RWPE1 (cell line): ENCODE measurements around the gene USP9X.

Experiments used
- CTCF ChIA-PET: fragments of 350-600 bp; sonication (Branson Sonifier 250); formaldehyde crosslinking; extraction: SDS; loops from one replicate; lab custom pipeline; 2021; lab: Yijun Ruan, JAX
- POLR2A ChIA-PET: fragments of 400-600 bp; formaldehyde crosslinking; extraction: SDS; loops from one replicate; lab custom pipeline; 2020; ENCODE audit warnings: antibody characterized with exemption; ENCODE audit not compliant: low non-redundant PET; lab: Yijun Ruan, JAX
- DNase-seq: peaks from one replicate; pipeline ENCODE4 v3.0.0; 2012; ENCODE audit warnings: low spot score
- H3K27ac ChIP-seq: fragments of 450-650 bp; 2 replicates; pipeline ENCODE4 v1.5.1; 2017
- CTCF ChIP-seq: fragments of 450-650 bp; conservative IDR thresholded peaks from 2 replicates; pipeline ENCODE4 v1.5.1; 2017; ENCODE audit warnings: low read depth, mild to moderate bottlenecking

Gene USP9X

GRCh38 chrX:41245641-41246040 is 160.4 kb downstream of the USP9X start:
- no peak for TF ChIP-seq CTCF
- CTCF ChIA-PET = interaction anchor here (0.7 kb wide), 1 partner anchor 704 kb away, joined by 3 read pairs; no protein-coding TSS in a partner anchor
- DNase-seq = no peak
- POLR2A ChIA-PET = no interaction called here
- no peak overlapping the region for H3K27ac ChIP-seq

- POLR2A ChIA-PET = no interaction called here
- TF ChIP-seq CTCF = no peak
- CTCF ChIA-PET = no interaction called here
- no peak for DNase-seq
- H3K27ac ChIP-seq = no peak overlapping the region
These were observed 165.6 kb downstream of the USP9X start for GRCh38 chrX:41250867-41251266.

- TF ChIP-seq CTCF = no peak
- POLR2A ChIA-PET = no interaction called here
- no peak overlapping the region for H3K27ac ChIP-seq
- DNase-seq = no peak
- CTCF ChIA-PET = no interaction called here
These were observed 172.6 kb downstream of the USP9X start for GRCh38 chrX:41257801-41258200.

- ChIA-PET POLR2A (no interaction called here), CTCF (no interaction called here)
- H3K27ac ChIP-seq = no peak overlapping the region
- no peak for DNase-seq
- TF ChIP-seq CTCF = no peak
These were observed 173.0 kb downstream of the USP9X start for GRCh38 chrX:41258226-41258625.

- H3K27ac ChIP-seq = no peak overlapping the region
- POLR2A ChIA-PET = no interaction called here
- CTCF ChIA-PET = no interaction called here
- no peak for TF ChIP-seq CTCF
- no peak for DNase-seq
These were observed 173.6 kb downstream of the USP9X start for GRCh38 chrX:41258871-41259270.

GRCh38 chrX:41259516-41259915 is 174.3 kb downstream of the USP9X start:
- H3K27ac ChIP-seq = no peak overlapping the region
- CTCF ChIA-PET = no interaction called here
- POLR2A ChIA-PET = no interaction called here
- no peak for TF ChIP-seq CTCF
- no peak for DNase-seq

GRCh38 chrX:41265615-41266014 is 180.4 kb downstream of the USP9X start:
- no peak for DNase-seq

More at GRCh38 chrX:41265615-41266014, 180.4 kb downstream of the USP9X start:
- ChIA-PET POLR2A (no interaction called here), CTCF (no interaction called here)
- no peak for TF ChIP-seq CTCF
- H3K27ac ChIP-seq = no peak overlapping the region
